ENCODE data around the gene OLIG2.

DNA sequence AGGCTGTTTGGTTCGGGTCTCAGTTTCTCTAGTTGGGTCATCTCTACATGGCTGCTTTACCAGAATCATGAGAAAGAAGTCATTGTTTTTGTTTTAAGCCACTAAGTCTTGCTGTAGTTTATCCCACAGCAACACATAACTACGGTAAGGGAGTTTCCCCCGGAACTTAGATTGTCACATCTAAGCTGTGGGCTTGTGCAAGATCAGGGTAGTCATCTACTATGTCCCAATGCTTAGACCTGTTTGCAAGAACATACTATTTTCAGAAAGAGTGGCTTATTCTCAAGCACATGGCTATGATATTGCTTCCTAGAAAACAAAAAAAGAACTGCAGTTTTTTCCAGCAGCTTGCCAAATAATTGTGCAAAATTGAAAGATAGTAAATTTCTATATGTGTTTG lies 18.0 kb upstream of the OLIG2 start:
- TF ChIP-seq, protein P1, sequence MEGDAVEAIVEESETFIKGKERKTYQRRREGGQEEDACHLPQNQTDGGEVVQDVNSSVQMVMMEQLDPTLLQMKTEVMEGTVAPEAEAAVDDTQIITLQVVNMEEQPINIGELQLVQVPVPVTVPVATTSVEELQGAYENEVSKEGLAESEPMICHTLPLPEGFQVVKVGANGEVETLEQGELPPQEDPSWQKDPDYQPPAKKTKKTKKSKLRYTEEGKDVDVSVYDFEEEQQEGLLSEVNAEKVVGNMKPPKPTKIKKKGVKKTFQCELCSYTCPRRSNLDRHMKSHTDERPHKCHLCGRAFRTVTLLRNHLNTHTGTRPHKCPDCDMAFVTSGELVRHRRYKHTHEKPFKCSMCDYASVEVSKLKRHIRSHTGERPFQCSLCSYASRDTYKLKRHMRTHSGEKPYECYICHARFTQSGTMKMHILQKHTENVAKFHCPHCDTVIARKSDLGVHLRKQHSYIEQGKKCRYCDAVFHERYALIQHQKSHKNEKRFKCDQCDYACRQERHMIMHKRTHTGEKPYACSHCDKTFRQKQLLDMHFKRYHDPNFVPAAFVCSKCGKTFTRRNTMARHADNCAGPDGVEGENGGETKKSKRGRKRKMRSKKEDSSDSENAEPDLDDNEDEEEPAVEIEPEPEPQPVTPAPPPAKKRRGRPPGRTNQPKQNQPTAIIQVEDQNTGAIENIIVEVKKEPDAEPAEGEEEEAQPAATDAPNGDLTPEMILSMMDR (IDR thresholded peaks at IDR 0.05) = no peak
- no peak for TF ChIP-seq POLR2A (IDR thresholded peaks at IDR 0.05; ENCODE audit: low read depth)
- TF ChIP-seq POLR2AphosphoS5 (IDR thresholded peaks at IDR 0.05) = no peak
